ENCODE data around the gene SETD4.

The SETD4 gene

GRCh38 chr21:36015045-36015444, 45.3 kb downstream of the SETD4 start:
- H3K79me2 ChIP-seq (ENCODE audit: insufficient read depth, low read length) = no peaks in the 10 kb centered on the region
- no peaks in the 10 kb centered on the region; the same call in 1 of the 2 replicates for H3K27me3 ChIP-seq (ENCODE audit: insufficient read depth, low read length)
- TF ChIP-seq EZH2 (IDR thresholded peaks at IDR 0.05; ENCODE audit: borderline replicate concordance, low read length) = no peak
- no peak for TF ChIP-seq CTCF (IDR thresholded peaks at IDR 0.05; ENCODE audit: low read length)
- no peaks in the 10 kb centered on the region for H3K36me3 ChIP-seq (ENCODE audit: insufficient read depth, low read length)
- H3F3A ChIP-seq (ENCODE audit: insufficient read depth, low read length) = no peaks in the 10 kb centered on the region
- H4K20me1 ChIP-seq (ENCODE audit: insufficient read depth, low read length) = no peaks in the 10 kb centered on the region
- H3K4me2 ChIP-seq (ENCODE audit: low read length) = no peak overlapping the region
- H3K9ac ChIP-seq (ENCODE audit: low read length) = no peak overlapping the region
- H3K9me3 ChIP-seq (ENCODE audit: low read length) = no peaks in the 10 kb centered on the region
- H3K4me3 ChIP-seq (ENCODE audit: low read depth, low read length, poor library complexity, severe bottlenecking) = no peak overlapping the region
- H3K27ac ChIP-seq (ENCODE audit: low read depth, low read length, poor library complexity, severe bottlenecking) = no peak overlapping the region
- no peaks in the 10 kb centered on the region for H3K4me1 ChIP-seq (ENCODE audit: insufficient read depth, low read length, severe bottlenecking)
- H3K9me2 ChIP-seq (ENCODE audit: low read depth, low read length) = no peaks in the 10 kb centered on the region
- no peak overlapping the region for H2AFZ ChIP-seq (ENCODE audit: low read length)

DNA sequence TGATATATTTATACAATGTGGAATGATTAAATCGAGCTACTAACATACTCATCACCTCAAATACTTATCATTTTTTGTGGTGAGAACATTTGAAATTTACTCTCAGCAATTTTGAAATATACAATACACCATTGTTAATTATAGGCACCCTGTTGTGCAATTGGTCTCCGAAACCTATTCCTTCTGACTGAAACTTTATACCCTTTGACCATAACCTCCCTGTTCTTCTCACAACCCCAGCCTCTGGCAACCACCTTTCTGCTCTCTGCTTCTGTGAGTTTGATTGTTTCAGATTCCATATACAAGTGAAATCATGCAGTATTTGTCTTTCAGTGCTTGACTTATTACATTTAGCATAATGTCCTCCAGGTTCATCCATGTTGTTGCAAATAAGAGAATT, 49.5 kb downstream of the SETD4 start:
- TF ChIP-seq CTCF (IDR thresholded peaks at IDR 0.05; ENCODE audit: low read length) = no peak
- Histone ChIP-seq H3K9me3 (ENCODE audit: low read length) (no peaks in the 10 kb centered on the region), H3K4me3 (ENCODE audit: low read depth, low read length, poor library complexity, severe bottlenecking) (no peak overlapping the region), H3K9me2 (ENCODE audit: low read depth, low read length) (no peaks in the 10 kb centered on the region), H3F3A (ENCODE audit: insufficient read depth, low read length) (no peaks in the 10 kb centered on the region), H3K4me1 (ENCODE audit: insufficient read depth, low read length, severe bottlenecking) (no peaks in the 10 kb centered on the region), H3K4me2 (ENCODE audit: low read length) (no peak overlapping the region), H4K20me1 (ENCODE audit: insufficient read depth, low read length) (no peaks in the 10 kb centered on the region), H2AFZ (ENCODE audit: low read length) (no peak overlapping the region), H3K27me3 (ENCODE audit: insufficient read depth, low read length) (peaks cover 3% of the 10 kb centered on the region; the same call in 1 of the 2 replicates), H3K9ac (ENCODE audit: low read length) (no peak overlapping the region), H3K36me3 (ENCODE audit: insufficient read depth, low read length) (no peaks in the 10 kb centered on the region), H3K79me2 (ENCODE audit: insufficient read depth, low read length) (no peaks in the 10 kb centered on the region), H3K27ac (ENCODE audit: low read depth, low read length, poor library complexity, severe bottlenecking) (no peak overlapping the region)

- Histone ChIP-seq H4K20me1 (ENCODE audit: insufficient read depth, low read length) (no peaks in the 10 kb centered on the region), H3K36me3 (ENCODE audit: insufficient read depth, low read length) (no peaks in the 10 kb centered on the region), H3K79me2 (ENCODE audit: insufficient read depth, low read length) (no peaks in the 10 kb centered on the region), H3K9ac (ENCODE audit: low read length) (no peak overlapping the region), H3K4me1 (ENCODE audit: insufficient read depth, low read length, severe bottlenecking) (peaks cover 8% of the 10 kb centered on the region), H3K9me3 (ENCODE audit: low read length) (no peaks in the 10 kb centered on the region), H3F3A (ENCODE audit: insufficient read depth, low read length) (no peaks in the 10 kb centered on the region), H3K4me3 (ENCODE audit: low read depth, low read length, poor library complexity, severe bottlenecking) (no peak overlapping the region), H3K4me2 (ENCODE audit: low read length) (no peak overlapping the region), H3K27ac (ENCODE audit: low read depth, low read length, poor library complexity, severe bottlenecking) (no peak overlapping the region), H3K9me2 (ENCODE audit: low read depth, low read length) (no peaks in the 10 kb centered on the region), H2AFZ (ENCODE audit: low read length) (no peak overlapping the region), H3K27me3 (ENCODE audit: insufficient read depth, low read length) (peaks cover 3% of the 10 kb centered on the region; the same call in 1 of the 2 replicates)
- no peak for TF ChIP-seq CTCF (IDR thresholded peaks at IDR 0.05; ENCODE audit: low read length)
Measured at GRCh38 chr21:36008505-36008904, 51.8 kb downstream of the SETD4 start.

Data from OCI-LY1 (cell line).